NCI-H146 treated with DMSO at 0.1 percent for 48 hours (cell line): ENCODE measurements around the gene VSIG8.

Experiments
- DNase-seq: peaks from one replicate; lab custom pipeline; 2025; ENCODE audit not compliant: unreplicated experiment; lab: John Stamatoyannopoulos, UW

VSIG8 gene

GRCh38 chr1:159831412-159832141 lies 30.9 kb downstream of the VSIG8 start:
- peak; percentile 85 for DNase-seq

GRCh38 chr1:159830722-159831121 lies 31.7 kb downstream of the VSIG8 start:
- DNase-seq: no peak

- DNase-seq: no peak
Measured at GRCh38 chr1:159829822-159830465, 32.5 kb downstream of the VSIG8 start.

GRCh38 chr1:159829273-159829634 lies 33.2 kb downstream of the VSIG8 start:
- peak; percentile 11 for DNase-seq

GRCh38 chr1:159828581-159829272 lies 33.7 kb downstream of the VSIG8 start:
- DNase-seq: no peak

- no peak for DNase-seq
Measured at GRCh38 chr1:159828176-159828575, 34.3 kb downstream of the VSIG8 start.

- DNase-seq: no peak
Measured at GRCh38 chr1:159827549-159827948, 34.9 kb downstream of the VSIG8 start.

- no peak for DNase-seq
Measured at GRCh38 chr1:159827102-159827490, 35.4 kb downstream of the VSIG8 start.

- no peak for DNase-seq
Measured at GRCh38 chr1:159826441-159827101, 35.9 kb downstream of the VSIG8 start, which contains the start of gene SLAMF8. Gene SLAMF8 (plus strand): TSS chr1:159826873. CDS start chr1:159826899, 26 bp downstream.

- DNase-seq: no peak
Measured at GRCh38 chr1:159825564-159825963, 36.9 kb downstream of the VSIG8 start.

GRCh38 chr1:159823406-159823805 lies 39.1 kb downstream of the VSIG8 start:
- peak; percentile 87 for DNase-seq

GRCh38 chr1:159821171-159821867 lies 41.1 kb downstream of the VSIG8 start:
- no peak for DNase-seq

GRCh38 chr1:159817276-159818041 lies 45.0 kb downstream of the VSIG8 start:
- DNase-seq: peak; percentile 98

- DNase-seq: no peak
Measured at GRCh38 chr1:159815926-159816325, 46.5 kb downstream of the VSIG8 start.

- DNase-seq: no peak
Measured at GRCh38 chr1:159804924-159805323, 57.5 kb downstream of the VSIG8 start.
